NK-92 (cell line): ENCODE measurements around the gene CATSPERE.

Experiments used
- DNase-seq: peaks from one replicate; lab custom pipeline; 2025; ENCODE audit not compliant: unreplicated experiment; lab: John Stamatoyannopoulos, UW

The CATSPERE gene, protein sequence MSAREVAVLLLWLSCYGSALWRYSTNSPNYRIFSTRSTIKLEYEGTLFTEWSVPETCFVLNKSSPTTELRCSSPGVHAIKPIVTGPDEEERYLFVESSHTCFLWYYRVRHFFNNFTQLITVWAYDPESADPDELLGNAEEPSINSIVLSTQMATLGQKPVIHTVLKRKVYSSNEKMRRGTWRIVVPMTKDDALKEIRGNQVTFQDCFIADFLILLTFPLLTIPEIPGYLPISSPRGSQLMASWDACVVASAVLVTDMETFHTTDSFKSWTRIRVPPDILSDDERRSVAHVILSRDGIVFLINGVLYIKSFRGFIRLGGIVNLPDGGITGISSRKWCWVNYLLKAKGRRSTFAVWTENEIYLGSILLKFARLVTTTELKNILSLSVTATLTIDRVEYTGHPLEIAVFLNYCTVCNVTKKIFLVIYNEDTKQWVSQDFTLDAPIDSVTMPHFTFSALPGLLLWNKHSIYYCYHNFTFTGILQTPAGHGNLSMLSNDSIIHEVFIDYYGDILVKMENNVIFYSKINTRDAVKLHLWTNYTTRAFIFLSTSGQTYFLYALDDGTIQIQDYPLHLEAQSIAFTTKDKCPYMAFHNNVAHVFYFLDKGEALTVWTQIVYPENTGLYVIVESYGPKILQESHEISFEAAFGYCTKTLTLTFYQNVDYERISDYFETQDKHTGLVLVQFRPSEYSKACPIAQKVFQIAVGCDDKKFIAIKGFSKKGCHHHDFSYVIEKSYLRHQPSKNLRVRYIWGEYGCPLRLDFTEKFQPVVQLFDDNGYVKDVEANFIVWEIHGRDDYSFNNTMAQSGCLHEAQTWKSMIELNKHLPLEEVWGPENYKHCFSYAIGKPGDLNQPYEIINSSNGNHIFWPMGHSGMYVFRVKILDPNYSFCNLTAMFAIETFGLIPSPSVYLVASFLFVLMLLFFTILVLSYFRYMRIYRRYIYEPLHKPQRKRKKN

DNA sequence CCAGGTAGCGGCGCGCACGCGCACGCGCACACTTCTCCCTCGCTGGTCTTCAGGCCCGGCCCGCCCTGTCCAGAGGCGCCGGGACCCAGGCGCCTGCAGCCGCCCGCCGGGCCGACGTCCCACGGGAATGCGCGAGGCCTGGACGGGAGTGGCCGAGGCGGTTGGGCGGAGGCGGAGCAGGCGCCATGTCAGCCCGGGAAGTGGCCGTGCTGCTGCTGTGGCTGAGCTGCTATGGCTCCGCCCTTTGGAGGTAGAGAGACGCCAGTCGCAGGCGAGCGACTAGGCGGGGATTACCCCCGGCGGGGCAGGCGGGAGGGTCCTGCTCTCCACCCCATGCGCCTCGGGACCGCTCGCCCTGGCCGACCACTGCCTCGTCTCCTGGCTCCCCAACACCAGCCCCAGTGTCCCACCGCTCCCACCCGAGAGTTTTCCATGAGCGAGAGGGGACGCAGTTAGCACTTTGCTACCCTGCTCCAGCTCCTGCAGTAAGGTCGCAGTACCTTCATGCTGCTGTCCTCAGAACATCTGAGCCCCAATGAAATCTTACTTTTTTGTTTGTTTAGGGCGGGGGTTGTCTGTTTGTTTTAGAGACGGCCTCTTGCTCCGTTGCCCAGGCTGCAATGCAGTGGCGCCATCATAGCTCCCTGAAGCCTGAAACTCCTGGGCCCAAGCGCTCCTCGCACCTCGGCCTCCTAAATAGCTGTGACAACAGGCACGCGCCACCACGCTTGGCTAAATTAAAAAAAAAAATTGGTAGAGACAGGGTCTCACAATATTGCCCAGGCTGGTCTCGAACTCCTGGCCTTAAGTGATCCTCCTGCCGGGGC lies at the start of gene CATSPERE:
TSS of gene CATSPERE (plus strand) at position 29 of the 827 bp plus-strand sequence. CDS start at position 186, 157 bp downstream.
- DNase-seq = no peak

DNA sequence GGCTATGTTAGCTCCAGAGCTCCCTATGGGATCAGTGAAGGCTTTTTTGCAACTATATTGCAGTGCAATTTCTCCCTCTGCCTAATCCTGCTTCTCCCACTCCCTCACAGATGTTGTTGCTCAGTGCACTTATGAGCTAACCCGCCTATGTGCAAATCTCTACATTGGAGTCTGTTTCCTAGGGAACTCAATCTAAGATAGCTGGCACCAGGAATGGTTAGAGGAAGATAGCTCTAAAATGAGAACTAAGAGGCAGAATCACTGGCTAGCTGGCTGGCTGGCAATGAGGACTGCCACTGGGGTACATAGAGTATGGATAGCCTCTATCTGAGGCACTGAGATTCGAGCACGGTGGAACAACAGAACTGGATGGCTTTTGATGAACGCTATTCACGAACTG lies 48.9 kb upstream of the CATSPERE start:
- DNase-seq = no peak

DNA sequence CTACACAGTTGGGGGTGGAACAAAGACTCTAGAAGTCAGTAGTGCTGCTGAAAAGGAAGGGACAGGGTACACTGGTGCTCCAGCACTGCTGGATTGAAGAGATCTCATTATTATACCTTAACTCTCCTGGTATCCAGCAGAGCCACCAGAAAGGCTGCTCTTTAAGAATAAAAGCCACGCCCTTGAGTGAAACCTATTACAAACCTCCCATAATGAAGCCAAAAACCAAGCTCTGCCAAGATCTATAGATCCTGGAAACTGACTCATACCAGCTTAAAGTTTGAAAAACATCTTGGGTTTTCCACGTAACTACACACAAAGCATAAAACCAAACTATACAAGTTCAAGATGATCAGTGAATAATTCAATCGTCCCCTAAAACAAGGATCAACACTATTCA lies 47.3 kb upstream of the CATSPERE start:
- DNase-seq = no peak

DNA sequence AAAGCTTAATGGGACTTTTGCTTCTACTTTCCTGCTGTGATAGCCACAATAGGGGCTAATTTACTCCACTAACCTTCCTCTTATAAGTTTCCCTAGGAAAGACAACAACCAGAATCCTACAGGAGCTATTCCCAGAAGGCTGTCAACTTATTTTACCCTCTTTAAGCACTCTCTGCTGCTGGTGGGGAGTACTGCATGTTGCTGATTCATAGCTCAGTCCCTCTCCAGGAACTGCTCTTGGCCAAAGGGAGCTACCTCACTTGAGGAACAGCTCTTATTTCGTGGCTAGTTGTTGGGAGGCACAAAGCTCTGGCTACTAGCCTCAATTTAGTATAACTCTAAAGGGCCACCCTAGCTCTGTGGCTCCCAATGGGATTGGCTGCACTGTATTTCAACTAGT lies 46.5 kb upstream of the CATSPERE start:
- no peak for DNase-seq

DNA sequence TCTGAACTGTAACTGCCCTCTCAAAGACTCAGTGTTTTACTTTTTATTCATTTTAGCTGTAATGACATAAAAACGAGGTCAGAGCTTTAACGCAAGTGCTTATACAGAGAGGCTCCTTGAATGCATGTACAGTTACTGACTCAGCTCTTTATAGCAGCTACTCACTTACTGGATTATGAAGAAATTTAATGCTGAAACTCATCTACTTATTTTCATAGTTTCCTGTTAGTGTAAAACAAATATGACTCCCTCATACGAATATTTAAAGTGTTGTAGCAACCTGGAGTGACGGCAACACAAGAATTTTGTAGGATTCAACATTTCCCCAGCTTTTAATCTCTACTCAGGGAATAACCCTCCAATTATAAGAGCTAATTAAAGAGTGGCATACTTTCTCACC lies 42.0 kb upstream of the CATSPERE start:
- DNase-seq = no peak

DNA sequence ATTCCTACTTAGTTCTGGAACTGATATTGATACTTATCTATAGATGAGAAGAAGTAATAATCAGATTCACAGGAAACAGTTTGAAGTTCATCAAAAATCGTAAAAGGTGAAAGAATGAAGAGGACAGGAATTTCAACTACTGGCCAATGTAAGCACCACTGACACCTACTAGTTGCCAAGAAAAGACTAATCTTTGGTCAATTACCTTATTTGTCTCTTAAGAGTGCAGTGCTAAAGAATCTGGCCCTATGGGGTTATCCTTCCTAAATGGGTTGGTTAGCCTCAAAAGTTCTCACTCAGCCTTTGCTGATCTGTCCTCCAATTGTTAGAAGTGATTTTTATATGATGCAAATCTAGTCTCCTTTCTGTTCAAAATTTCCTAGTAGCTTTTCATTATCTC lies 38.9 kb upstream of the CATSPERE start:
- DNase-seq = no peak

DNA sequence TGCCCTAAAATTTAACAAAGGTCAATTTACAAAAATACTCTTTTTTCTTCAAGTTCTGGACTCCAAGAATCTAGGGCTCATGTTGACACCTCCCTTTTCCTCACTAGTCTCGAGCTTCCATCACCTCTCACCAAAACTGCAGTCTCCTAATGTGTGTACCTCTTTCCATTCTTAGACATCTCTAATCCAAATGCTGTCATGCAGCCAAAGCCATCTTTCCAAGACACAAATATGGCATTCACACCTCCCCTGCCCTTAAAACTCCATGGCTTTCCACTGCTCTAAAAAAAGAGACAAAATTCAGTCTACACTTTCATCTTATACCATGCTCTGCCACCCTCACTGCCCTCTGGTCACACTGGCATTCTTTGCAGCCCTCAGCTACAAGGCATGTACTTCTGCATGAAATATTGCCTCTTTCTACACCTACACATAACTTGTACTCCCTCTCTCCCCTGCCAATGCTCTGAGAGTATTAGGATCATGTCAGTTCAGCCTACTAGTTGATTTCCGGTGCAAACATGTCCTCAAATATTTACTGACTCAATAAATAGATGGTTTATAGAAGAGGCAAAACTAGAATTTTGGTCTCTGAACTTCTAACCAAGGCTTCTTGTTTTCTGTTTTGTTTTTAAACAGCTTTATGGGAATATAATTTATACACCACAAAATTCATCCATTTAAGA lies 36.3 kb upstream of the CATSPERE start:
- no peak for DNase-seq

DNA sequence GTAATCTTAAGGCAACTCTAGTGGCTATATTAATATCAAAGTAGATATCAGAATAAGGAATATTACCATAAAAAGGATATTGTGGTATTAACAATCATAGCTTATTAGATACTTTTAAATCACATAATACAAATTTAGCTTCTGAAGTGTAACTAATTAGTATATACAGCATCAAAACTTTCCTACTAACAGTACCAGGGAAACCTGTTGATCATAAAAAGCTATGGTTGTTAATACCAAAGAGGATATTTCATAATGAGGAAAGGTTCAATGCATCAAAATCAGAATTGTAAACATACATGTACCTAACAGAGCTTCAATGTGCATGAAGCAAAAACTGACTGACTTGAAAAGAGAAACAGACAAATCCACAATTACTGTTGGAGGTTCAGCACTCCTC lies 33.4 kb upstream of the CATSPERE start:
- DNase-seq = no peak

DNA sequence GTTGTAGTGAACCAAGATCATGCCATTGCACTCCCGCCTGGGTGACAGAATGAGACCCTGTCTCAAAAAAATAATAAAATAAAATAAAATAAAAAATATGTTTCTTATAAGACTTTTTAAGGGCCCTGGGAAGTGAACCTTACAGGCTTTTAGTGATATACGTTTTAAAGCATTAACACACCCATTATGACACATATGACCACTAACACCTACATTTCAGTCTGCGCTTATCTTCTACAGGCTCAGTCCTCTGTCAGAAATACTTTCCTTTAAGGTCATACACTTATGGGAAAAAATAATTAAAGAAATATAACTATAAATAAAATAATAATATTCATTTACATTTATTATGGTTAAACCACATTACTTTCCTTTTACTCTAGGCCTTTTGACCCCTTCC lies 31.3 kb upstream of the CATSPERE start:
- DNase-seq = no peak

DNA sequence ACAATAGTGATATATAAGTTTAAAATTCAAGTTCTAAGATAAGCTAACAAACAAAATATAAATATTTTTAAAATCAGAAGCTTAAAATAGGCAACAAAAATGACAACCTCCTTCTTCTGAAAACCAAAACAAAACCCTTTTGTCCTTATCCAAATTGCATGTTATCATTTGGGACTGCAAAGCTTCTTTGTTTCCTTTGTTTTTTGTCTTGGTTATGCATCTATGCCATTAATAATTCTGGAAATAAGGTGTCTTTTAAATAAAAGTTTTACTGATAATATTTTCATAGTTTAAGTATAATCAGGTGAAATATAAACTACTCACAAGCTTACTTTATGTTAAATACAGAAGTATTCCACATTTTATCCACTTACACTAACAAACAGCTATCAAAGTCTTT lies 29.9 kb upstream of the CATSPERE start:
- no peak for DNase-seq

DNA sequence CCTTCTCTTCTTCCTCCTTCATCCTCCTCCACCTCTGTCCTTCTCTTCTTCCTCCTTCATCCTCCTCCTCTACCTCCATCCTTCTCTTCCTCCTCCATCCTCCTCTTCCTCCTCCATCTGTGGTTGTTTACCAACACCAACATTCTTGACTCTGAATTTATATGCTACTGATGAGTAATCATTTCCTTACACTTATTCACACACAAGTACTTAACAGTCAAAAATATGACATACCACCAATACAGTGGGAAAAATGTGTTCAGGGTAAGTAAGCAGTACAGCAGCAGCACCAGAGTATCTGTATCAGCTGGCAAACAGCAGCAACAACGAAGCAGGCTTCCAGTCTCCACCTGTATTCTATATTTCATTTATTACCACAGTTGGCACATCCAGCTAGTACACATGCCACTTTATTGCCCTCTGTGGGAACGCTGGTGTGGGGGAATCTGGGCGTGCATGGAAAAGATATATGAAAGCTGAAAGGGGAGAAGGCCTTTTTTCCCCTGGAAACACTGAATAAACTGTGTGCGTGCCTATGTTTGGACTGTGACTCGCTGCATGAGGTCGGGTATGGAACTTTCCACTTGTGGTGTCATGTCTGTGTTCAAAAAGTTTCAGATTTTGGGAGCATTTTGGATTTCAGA lies 25.4 kb upstream of the CATSPERE start:
- DNase-seq = no peak

DNA sequence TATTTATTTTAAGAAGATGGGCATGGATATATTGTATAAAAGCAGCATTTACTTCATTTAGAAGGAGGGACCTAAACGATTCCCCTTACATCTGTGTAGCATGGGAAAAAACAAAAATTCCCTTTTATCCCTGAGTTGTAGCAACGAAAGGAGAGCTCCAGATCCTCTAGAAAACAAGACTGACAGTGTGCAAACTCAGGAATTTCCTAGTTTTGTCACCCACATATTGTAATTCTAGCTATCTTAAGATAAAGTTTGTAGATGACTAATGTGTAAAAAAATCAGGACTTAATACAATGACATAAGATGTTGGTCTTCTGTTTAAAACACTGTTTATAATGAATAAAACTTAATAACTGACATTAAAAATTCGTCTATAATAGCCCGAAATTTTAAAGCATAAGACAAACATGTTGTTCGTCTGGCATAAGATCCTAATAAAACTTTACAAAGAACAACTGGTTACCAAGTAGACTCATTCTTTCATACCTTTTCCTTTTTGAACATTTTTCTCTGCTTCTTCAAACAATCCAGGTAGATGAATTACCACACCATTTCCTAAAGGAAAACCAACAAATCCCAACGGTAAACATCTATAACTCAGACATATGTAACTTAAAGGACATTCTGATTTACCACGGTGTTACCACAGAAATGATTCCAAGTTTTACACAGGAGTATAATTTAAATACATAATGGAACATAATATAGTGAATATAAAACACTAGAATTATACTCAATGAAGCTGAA lies 24.6 kb upstream of the CATSPERE start:
- DNase-seq = no peak

DNA sequence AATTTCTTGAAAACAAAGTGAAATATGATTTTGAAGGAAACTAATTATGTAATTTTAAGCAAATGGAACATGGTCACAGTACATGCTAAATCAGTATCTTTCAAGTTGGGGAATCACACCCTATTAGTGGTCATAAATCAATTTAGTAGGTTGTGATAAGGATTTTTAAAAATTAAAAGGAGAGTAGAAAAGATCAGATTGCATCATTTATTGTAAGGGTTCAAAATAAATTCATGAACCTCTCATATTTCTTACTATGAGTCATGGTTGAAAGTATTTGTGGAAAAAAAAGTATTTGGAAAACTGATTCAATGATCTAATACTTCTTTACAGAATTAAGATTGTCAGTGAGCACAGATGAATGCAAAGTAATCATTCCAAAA lies 24.0 kb upstream of the CATSPERE start:
- no peak for DNase-seq

DNA sequence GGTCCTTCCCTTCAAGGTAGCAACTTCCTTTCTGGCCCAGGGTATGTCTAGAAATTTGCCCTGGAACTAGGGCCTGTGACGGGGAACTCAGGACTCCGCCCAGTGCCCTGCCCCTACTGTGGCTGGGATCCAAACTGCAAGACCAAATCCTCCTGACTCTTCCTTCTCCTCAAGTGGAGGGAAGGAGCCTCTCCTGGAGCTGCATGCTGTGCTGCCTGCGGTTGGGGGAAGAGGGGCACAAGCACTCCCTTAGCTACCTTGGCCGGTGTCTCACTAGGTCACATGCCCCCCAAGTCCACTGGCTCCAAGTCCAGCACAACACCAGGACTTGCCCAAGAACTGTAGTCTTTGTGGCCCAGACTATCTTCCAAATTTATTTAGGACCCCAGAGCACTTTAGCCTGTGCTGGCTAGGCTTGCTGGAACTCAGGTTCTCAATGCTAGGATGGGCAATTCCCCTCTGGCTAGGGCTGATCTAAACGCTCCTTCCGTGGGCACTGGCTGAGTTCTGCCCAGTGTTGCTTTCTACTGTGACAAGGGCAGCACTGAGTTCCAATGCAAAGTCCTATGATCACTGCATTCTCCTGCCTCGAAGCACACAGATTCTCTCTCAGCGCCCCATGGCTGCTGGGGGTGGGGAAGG lies 21.6 kb upstream of the CATSPERE start:
- DNase-seq = no peak

DNA sequence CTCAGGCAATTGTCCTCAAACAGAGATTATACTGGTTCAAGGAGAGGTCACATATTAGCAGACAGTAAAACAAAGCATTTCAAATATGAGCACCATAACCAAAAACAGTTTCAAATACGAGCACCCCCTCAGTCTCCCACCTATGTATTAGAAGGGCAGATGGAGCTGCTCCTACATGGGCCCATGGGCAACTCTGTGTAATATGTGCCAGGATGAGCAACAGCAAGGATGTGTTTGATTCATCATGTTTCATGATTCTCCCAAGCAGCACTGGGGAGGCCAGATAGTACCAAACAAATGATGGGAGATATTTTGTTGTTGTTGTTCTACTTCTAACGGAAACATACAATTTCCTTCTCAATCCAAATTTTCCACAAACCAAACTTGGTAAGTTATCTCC lies 18.2 kb upstream of the CATSPERE start:
- DNase-seq = no peak

DNA sequence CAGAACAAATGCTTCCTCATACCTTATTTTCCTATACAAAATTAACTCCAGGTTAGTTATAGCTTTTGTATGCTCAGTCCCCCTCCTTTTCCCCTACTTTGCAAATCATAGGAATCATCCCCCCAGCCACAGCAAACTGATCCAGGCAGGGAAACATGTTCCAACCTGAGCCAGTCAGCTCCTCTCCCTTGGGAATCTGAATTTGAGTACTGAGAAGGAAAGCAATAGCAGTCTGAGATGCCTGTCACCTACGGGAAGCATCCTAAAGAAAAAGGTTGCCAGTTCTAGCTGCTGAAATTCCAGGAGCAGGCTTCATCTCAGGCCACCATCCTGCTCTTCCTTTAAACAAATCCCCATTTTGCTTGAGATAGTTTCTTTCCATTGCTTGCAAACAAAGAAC lies 16.2 kb upstream of the CATSPERE start:
- no peak for DNase-seq

DNA sequence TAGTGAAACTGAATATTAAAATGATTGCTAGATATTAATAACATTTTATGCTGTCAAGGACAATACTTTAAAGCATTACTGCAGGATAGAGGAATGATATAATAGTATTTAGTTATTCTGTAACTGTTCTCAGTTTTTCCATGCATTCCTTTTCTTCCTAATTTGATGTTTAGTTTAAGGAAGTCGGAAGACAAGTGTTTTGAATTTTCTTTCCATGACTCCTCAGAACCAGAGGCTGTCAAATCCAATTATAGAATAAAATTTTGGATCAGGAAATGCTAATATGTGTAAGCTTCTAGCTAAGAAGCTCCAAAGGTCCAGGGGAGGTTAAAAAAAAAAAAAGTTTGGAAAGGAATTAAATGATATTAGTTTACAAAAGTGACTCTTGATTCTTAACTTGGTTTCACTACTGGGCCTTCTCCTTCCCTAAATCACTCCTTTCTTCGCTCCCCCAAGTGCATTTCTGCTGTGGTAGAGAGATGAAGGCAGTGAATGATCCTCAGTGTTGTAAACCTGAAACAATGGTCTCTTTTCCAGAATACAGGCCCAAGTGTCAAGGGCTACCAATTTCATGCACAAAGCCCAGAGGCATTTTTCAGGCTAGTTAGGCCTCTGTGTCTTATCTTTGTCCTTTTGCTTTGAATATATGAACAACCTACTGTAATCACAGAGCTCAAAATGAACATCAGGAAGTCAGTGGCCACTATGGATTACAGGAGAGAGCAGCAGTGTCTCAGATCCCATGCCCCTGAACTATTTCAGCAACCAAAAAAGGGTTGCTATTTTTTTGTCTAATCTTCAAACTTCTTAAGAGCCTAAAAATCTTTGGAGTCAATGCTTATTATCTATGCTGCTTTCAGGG lies 15.5 kb upstream of the CATSPERE start:
- DNase-seq = no peak

DNA sequence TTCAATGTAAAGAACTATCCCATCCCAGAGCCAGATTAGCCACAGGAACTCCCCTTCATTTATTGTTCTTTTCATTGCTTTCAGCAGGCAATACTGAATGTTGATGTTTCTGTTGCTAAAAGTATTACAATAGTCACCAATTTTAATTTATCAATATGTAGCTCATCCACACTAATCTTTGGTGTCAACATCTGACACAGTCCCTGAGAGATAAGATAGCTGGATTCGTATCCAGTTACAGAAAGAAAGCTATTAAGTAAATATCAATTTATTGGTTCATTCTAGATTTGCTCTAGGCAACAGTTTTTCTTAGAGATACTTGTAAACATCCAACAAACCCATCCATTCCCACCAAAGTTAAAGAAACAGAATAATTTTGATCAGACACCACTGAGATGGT lies 14.0 kb upstream of the CATSPERE start:
- no peak for DNase-seq
